GM19023 (cell line): ENCODE results near the gene TRAF2.
"Not testable (repeated sequence)": the region's sequence is repeated elsewhere in the genome, so short reads cannot be mapped to it uniquely, and the experiment has no call there.

ENCODE experiments used
- ATAC-seq: cut with Tn5 transposase; IDR thresholded peaks from one replicate; pipeline ENCODE4 v1.9.1; 2021; ENCODE audit warnings: mild to moderate bottlenecking, moderate library complexity; ENCODE audit not compliant: unreplicated experiment

The TRAF2 gene

GRCh38 chr9:136856541-136857141, 29.7 kb upstream of the TRAF2 start:
- no peak for ATAC-seq

DNA sequence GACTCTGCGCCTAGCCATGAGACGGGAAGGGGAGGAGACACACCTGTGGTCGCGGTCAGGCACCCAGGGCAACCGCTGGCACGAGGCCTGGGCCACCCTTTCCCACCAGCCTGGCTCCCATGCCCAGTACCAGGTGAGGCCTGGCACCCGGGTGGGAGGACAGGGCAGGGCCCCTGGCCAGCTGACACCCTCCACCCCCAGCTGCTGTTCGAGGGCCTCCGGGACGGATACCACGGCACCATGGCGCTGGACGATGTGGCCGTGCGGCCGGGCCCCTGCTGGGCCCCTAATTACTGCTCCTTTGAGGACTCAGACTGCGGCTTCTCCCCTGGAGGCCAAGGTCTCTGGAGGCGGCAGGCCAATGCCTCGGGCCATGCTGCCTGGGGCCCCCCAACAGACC, 29.1 kb upstream of the TRAF2 start:
- ATAC-seq = no peak

DNA sequence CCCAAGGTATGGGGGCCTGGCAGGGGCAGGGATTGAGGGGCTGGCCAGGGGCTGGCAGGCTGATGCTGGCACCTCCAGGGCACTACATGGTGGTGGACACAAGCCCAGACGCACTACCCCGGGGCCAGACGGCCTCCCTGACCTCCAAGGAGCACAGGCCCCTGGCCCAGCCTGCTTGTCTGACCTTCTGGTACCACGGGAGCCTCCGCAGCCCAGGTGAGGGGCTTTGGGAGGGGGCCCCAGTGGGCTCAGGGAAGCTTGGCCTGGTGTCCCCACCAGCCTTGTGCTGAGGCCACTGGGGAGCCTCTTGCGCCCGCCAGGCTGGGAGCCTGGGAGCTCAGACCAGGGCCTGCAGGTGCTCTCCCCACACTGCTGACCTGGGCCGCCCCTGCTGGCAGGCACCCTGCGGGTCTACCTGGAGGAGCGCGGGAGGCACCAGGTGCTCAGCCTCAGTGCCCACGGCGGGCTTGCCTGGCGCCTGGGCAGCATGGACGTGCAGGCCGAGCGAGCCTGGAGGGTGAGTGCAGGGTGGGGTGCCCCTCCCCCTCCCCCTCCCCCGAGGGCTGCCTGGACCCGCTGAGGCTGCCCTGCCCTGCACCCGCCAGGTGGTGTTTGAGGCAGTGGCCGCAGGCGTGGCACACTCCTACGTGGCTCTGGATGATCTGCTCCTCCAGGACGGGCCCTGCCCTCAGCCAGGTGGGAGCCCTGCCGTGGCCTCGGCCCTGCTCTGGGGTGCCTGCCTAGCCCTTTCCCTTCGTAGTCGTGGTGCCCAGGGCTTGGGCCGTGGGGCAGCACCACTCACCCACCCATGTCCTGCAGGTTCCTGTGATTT, 28.5 kb upstream of the TRAF2 start:
- ATAC-seq = no peak

GRCh38 chr9:136858452-136858843, 27.9 kb upstream of the TRAF2 start:
- ATAC-seq = no peak

DNA sequence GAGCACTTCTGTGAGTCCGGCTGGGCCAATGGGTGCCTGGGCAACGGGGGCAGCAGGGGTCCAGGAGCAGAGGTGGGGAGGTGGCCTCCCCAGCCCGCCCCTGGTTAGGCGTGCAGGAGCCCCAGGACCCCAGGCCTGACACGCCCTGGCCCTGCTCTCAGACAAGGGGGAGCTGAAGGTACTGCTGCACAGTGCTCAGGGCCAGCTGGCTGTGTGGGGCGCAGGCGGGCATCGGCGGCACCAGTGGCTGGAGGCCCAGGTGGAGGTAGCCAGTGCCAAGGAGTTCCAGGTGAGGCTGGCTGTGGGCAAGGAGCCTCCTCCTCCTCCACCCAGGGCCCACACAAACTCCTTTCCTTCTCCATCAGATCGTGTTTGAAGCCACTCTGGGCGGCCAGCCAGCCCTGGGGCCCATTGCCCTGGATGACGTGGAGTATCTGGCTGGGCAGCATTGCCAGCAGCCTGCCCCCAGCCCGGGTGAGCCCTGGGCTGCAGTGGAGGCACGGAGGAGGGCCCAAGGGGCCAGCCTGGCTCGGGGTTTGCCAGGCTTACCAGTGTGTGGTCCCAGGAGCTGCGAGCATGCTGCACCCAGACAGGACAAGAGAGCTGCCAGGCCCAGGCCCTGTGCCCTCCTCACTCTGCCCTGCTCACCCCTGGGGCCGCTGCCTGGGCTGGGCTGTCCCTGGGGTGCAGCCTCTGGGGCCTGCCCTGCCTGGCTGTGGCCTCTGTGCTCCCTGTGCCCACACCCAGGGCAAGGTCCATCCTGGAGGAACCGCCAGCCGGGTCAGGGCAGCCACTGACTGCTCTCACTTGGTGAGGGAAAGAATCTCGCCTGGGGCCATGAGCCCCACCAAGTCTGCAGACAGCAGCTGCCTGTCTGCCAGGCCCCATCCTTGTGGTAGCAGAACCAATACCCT, 27.2 kb upstream of the TRAF2 start:
- no peak for ATAC-seq

DNA sequence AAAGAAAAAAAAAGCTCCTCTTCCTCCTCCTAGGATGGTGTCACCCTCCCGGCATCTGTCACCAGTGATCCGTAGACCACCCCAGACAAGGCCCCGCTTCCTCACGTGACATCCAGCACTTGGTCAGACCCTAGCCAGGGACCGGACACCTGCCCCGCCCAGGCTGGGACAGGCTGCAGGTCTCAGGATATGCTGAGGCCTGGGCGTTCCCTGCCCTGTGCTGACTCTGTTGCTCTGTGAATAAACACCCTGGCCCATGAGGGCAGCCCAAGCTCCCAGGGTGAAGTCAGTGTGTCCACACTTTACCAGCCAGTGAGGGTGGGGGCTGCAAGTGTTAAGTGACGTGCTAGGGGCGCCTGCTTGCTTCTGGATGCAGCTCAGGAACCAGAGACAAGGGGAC, 25.8 kb upstream of the TRAF2 start:
- ATAC-seq = no peak

DNA sequence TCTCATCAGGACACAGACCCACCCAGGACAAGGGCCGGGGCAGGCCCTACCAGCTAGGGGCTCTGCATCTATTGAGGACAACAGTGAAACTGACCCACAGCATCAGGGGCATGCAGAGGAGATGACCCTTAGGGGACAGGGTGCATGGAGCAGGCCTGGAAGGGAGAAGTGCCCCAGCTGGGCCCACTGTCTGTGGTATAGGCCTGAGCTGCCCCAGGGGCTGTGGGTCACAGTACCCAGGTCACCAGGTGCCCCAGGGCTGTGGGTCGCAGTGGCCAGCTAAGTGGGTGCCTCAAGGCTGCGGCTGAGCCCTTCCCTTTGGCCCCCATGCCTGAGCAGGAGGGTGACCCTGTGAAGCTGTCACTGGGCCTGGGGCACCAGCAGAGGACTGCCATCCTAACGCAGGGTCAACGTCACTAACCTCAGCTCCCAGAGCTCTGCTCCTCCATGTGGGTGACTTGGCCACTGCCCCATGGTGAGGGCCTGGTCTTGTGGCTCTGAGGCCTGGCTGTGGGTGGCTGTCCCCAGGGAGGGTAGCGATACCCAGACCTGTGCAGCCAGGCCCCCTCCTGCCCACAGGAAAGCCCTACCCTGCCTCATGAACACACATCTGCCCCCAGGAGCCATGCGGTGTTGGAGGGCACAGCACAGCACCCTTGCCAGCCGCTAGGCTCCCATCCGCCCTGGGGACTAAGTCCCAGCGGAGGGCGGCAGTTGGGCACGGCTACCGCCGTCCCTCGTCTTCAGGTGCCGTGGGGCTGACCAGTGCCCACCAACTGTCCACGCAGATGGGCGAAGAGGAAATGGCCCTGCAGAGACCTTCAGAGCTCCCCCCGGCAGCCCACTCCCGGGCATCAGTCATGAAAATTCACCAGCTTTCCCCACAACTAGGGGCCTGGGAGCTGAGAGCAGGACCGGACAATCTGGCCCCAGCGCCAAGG, 25.1 kb upstream of the TRAF2 start:
- no peak for ATAC-seq

GRCh38 chr9:136861874-136862457, 24.4 kb upstream of the TRAF2 start:
- ATAC-seq = no peak

DNA sequence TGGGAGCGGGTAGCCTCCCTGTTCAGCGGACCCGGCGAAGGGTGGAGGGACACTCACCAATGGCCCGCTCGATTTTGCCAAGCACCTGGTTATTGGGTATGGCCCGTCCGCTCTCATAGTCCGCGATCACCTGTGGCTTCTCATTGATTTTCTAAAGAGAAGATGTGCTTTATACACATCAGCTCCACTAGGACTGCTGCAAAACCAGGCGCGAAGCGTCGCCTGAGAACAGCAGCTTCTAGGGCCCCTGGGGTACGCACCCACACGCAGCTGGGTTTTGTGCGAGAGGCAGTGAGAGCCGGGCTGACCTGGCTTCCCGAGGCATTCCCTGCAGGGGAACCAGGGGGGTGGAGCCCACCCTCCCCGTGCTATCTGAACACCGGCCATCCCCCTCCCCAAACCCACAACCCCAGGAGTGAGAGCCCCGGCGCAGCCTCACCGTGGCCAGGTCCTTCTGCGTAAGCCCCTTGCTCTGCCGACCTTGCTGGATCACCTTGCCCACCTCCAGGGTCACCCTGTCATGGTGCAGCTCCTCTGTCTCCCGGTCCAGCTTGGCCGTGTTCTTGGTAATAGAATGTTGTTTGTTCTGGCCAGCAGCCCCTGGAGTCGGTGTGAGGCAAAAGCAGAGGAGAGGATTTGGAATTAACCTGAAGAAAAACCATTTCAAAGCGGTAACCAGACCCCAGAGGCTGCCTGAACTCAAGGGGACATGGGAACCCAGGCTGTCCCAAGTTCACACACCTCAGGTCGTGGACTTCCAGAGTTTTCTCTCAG, 23.3 kb upstream of the TRAF2 start:
- ATAC-seq = no peak

GRCh38 chr9:136863623-136864273, 22.6 kb upstream of the TRAF2 start:
- ATAC-seq = no peak

DNA sequence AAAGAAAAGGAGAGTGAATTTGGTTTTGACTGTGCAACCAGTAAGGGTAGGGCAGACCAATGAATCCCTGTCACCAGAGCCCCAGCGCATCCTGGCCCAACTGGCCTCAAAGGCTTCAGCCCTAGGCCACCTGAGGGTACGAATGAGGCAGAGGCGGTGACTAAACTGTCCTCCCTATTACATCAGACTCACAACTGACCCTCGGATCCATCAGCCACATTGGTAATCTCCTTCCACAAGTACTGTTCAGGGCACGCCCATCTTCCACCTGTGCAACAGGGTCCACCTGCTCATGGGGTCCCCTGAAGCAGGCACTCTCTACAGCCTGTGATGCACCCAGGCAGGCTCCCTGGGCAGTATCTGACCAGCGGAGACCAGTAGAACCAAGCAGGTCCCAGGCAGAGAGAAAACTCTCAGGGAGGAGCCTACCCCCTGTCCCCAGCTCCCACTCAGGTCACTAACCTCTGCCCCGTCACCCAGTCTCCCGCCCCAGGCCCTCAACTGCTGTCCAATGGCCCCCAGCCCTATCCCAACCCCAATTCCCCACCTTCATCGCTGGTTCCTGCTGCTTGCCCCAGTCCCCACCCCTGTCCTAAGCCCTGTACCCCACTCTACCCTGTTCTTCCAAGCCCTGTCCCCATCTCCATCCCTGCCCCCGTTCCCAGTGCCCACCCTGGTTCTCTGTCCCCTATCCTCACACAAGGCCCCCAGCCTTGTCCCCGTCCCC, 21.1 kb upstream of the TRAF2 start:
- no peak for ATAC-seq

DNA sequence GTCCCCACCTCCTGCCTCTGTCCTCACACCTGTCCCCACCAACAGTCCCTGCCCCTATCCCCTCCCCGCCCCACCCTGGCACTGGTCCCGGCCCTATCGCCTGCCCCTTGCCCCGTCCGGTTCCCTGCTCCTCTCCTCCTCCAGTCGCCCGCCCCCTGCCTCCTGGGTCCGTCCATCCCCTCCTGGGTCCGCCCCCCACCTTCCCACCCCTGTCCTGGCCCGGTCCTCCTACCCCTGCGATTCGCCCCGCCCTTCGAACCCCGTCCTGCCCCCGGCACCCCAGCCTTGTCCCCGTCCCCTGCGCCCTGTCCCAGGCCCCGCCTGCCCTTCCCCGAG, 20.6 kb upstream of the TRAF2 start:
- no peak for ATAC-seq

DNA sequence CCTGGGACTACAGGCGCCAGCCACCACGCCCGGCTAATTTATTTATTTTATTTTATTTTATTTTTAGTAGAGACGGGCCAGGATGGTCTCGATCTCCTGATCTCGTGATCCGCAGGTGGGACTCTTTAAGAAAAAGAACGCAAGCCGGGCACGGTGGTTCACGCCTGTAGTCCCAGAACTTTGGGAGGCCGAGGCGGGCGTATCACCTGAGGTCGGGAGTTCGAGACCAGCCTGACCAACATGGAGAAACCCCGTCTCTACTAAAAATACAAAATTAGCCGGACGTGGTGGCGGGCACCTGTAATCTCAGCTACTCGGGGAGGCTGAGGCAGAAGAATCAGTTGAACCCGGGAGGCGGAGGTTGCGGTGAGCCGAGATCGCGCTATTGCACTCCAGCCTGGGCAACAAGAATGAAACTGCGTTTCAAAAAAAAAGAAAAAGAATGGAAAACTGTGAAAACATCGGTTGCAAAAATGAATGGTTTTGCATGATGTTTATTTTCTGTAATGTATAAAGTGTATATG, 19.4 kb upstream of the TRAF2 start:
- not testable (repeated sequence) for ATAC-seq

- ATAC-seq = no peak
These were observed 18.8 kb upstream of the TRAF2 start for GRCh38 chr9:136867480-136867879.

GRCh38 chr9:136867917-136868316, 18.4 kb upstream of the TRAF2 start:
- no peak for ATAC-seq

DNA sequence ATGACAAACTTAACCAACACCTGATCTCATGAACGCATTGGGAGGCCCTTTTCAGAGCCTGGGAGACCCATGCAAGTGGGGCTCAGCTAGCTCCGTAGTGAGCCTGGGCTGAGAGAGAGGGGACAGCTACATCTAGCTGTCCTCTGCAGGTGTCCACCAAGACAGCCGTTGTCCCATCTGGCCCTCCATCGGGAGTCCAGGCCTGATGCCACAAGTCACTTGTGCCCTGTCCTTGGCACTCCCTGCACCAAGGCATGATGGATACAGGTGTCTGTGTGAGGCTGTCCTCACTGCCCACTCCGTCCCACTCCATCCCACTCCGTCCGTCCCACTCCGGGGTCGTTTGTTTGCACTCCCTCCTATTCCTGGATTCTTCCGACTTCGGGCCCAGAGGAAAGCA, 17.7 kb upstream of the TRAF2 start:
- ATAC-seq = no peak

GRCh38 chr9:136869611-136870010, 16.7 kb upstream of the TRAF2 start:
- ATAC-seq = not testable (repeated sequence)

- ATAC-seq = no peak
These were observed 11.2 kb upstream of the TRAF2 start for GRCh38 chr9:136875155-136875554.
